OCI-LY7 (cell line): Measurements from ENCODE around the gene ZNF280D. TPM values are rescaled to one million over a fixed set of nuclear protein-coding genes. Genes with fewer than 3 reads are reported as not detected.

Source experiments
- BruUV-seq: library from RNA; stranded (reverse); fragments of 400-500 nt; replicated peaks from 2 replicates; lab custom pipeline; 2021; lab: Mats Ljungman, UMichigan
- CTCF ChIA-PET: fragments of 300-600 bp; sonication (Branson Sonifier 250); formaldehyde crosslinking; loops from one replicate; lab custom pipeline; 2022; ENCODE audit warnings: antibody characterized with exemption; ENCODE audit not compliant: unreplicated experiment; lab: Charles Lee
- POLR2A ChIA-PET: fragments of 300-600 bp; sonication (Branson Sonifier 250); formaldehyde crosslinking; loops from one replicate; lab custom pipeline; 2022; ENCODE audit warnings: antibody characterized with exemption; lab: Charles Lee
- DNase-seq: peaks from one replicate; pipeline ENCODE4 v3.0.0-alpha.2; 2015; ENCODE audit warnings: low spot score
- H2AFZ ChIP-seq: fragments of 200-600 bp; sonication (generic), shearing (Covaris generic); 2 replicates; pipeline ENCODE4 v1.6.1; 2014; ENCODE audit warnings: mild to moderate bottlenecking, antibody characterized with exemption, low read length, moderate library complexity
- H3K27ac ChIP-seq: fragments of 200-600 bp; sonication (generic); 2 replicates; pipeline ENCODE4 v1.5.1; 2014; ENCODE audit warnings: mixed run types, low read depth, mild to moderate bottlenecking, moderate library complexity, low read length, inconsistent platforms; ENCODE audit not compliant: poor library complexity, severe bottlenecking
- H3K36me3 ChIP-seq: fragments of 200-600 bp; sonication (generic); 2 replicates; pipeline ENCODE4 v1.6.1; 2014; ENCODE audit warnings: mild to moderate bottlenecking, antibody characterized with exemption, low read length, moderate library complexity, mixed read lengths; ENCODE audit not compliant: insufficient read depth
- H3K4me1 ChIP-seq: fragments of 200-600 bp; sonication (generic); 2 replicates; pipeline ENCODE4 v1.5.1; 2014; ENCODE audit warnings: mild to moderate bottlenecking, low read length; ENCODE audit not compliant: insufficient read depth, poor library complexity, severe bottlenecking
- H3K4me2 ChIP-seq: fragments of 200-600 bp; sonication (generic); 2 replicates; pipeline ENCODE4 v1.6.1; 2014; ENCODE audit warnings: mild to moderate bottlenecking, low read length
- H3K4me3 ChIP-seq: fragments of 200-600 bp; sonication (generic); 2 replicates; pipeline ENCODE4 v1.5.1; 2014; ENCODE audit warnings: mild to moderate bottlenecking, low read depth, low read length; ENCODE audit not compliant: poor library complexity, severe bottlenecking
- H3K79me2 ChIP-seq: fragments of 200-600 bp; sonication (generic); 2 replicates; pipeline ENCODE4 v1.6.1; 2016; ENCODE audit warnings: low read depth, mild to moderate bottlenecking, low read length, moderate library complexity, mixed read lengths; ENCODE audit not compliant: insufficient read depth
- H3K9me2 ChIP-seq: fragments of 200-600 bp; sonication (generic); 2 replicates; pipeline ENCODE4 v1.6.1; 2016; ENCODE audit warnings: mild to moderate bottlenecking, low read length, mixed read lengths; ENCODE audit not compliant: insufficient read depth
- H3K9me3 ChIP-seq: fragments of 200-600 bp; sonication (generic); 2 replicates; pipeline ENCODE4 v1.6.1; 2014; ENCODE audit warnings: mild to moderate bottlenecking, mixed run types, low read length, mixed read lengths
- H4K20me1 ChIP-seq: fragments of 200-600 bp; sonication (generic); 2 replicates; pipeline ENCODE4 v1.6.1; 2014; ENCODE audit warnings: mild to moderate bottlenecking, antibody characterized with exemption, low read length, moderate library complexity, mixed read lengths; ENCODE audit not compliant: insufficient read depth
- EZH2phosphoT487 ChIP-seq: fragments of 200-600 bp; sonication (generic); IDR thresholded peaks from 2 replicates; pipeline ENCODE4 v1.6.1; 2018; ENCODE audit warnings: low read depth, borderline replicate concordance, mild to moderate bottlenecking, mixed run types, antibody characterized with exemption, low read length, moderate library complexity, mixed read lengths
- intact Hi-C: fragments of 100-400 bp; cut with micrococcal nuclease; formaldehyde crosslinking; loops from one replicate; pipeline ENCODE4 v1.10.0; 2022; ENCODE audit not compliant: unreplicated experiment
- total RNA-seq, 2 experiments: library from RNA; depleted of rRNA in 1 of 2; stranded (reverse); fragments of >200 nt in 1 of 2; shearing (Covaris generic) in 1 of 2; gene quantifications; 2 replicates each; pipeline ENCODE4 v1.2.3, GENCODE V29; 2014 to 2022
- TF ChIP-seq, protein P1 (sequence below): fragments of 200-600 bp; sonication (generic); conservative IDR thresholded peaks from 2 replicates; pipeline ENCODE4 v1.5.1; 2014; ENCODE audit warnings: mild to moderate bottlenecking, antibody characterized with exemption, low read length, moderate library complexity, mixed read lengths

The ZNF280D gene
- total RNA-seq, 2 experiments from 2014 or later: 10.7 to 23.4 TPM

DNA sequence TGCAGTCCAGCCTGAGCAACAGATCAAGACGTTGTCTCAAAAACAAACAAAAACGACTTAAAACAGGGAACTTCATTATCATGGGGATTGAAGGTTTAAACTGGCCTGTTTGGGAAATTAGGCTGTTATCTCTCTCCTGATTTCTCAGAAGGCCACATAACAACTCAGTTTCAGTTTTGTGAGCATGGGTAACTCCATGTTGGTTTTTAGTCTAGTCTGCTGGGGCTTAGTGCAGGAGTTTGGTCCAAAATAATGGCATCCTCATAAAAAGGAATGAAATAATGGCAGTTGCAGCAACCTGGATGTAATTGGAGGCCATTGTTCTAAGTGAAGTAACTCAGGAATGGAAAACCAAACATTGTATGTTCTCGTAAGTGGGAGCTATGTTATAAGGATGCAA, 2.3 kb upstream of the ZNF280D start:
- ChIA-PET POLR2A (interaction anchor here (1.4 to 1.5 kb wide), 2 partner anchors 39 to 189 kb away, joined by 3 to 4 read pairs; no protein-coding TSS in a partner anchor), CTCF (no interaction called here)
- H3K9me2 ChIP-seq: no peaks in the 10 kb centered on the region
- TF ChIP-seq, protein P1, sequence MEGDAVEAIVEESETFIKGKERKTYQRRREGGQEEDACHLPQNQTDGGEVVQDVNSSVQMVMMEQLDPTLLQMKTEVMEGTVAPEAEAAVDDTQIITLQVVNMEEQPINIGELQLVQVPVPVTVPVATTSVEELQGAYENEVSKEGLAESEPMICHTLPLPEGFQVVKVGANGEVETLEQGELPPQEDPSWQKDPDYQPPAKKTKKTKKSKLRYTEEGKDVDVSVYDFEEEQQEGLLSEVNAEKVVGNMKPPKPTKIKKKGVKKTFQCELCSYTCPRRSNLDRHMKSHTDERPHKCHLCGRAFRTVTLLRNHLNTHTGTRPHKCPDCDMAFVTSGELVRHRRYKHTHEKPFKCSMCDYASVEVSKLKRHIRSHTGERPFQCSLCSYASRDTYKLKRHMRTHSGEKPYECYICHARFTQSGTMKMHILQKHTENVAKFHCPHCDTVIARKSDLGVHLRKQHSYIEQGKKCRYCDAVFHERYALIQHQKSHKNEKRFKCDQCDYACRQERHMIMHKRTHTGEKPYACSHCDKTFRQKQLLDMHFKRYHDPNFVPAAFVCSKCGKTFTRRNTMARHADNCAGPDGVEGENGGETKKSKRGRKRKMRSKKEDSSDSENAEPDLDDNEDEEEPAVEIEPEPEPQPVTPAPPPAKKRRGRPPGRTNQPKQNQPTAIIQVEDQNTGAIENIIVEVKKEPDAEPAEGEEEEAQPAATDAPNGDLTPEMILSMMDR: no peak
- no peak for TF ChIP-seq EZH2phosphoT487
- no TSS peak for BruUV-seq
- peaks cover 18% of the 10 kb centered on the region for H3K4me1 ChIP-seq
- no peak overlapping the region for H3K4me2 ChIP-seq
- no peak overlapping the region for H2AFZ ChIP-seq
- peaks cover 12% of the 10 kb centered on the region; the same call in 1 of the 2 replicates for H3K9me3 ChIP-seq
- intact Hi-C loops: no loop called here
- H3K27ac ChIP-seq: no peak overlapping the region
- no peak overlapping the region for H3K4me3 ChIP-seq
- H4K20me1 ChIP-seq: no peaks in the 10 kb centered on the region
- peaks cover 21% of the 10 kb centered on the region for H3K79me2 ChIP-seq
- no peaks in the 10 kb centered on the region; the same call in 1 of the 2 replicates for H3K36me3 ChIP-seq
- DNase-seq: no peak

DNA sequence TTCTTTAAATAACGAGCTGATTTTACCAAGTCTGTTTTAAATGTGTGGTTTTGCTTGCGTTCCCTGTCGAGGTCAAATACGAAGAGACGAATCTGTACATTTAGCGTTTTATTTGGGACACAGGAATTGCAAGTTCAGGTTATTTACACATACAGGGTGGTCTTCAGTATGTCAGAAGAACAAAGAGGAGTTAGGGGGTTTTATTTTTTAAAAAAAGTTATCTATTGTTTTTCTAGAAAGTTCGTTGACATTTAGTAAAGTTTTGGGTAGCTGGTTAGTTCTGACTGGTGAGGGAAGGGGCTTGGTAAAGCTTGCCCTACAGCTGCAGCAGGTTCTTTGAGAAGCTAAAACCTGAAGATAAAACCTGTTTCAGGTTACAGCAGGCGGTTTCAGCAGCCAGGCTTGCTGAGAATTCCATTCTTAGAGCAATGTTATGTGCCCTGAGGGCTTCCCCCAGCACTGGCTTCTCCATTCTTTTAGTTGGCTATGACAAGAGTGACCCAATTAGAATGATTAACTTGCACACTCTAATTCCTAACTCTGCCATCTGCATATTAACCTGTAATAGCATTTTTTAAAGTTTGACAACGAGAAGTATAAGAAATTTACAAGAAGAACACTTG, 815 bp upstream of the ZNF280D start:
- H3K79me2 ChIP-seq: peaks cover 36% of the 10 kb centered on the region
- H3K4me1 ChIP-seq: peaks cover 26% of the 10 kb centered on the region
- ChIA-PET CTCF (interaction anchor here (0.7 kb wide), 1 partner anchor 319 kb away, joined by 3 read pairs; no protein-coding TSS in a partner anchor), POLR2A (interaction anchor here (0.5 to 1.7 kb wide), 5 partner anchors 24 to 1389 kb away, joined by 3 to 5 read pairs (median 4); no protein-coding TSS in a partner anchor)
- no peak overlapping the region for H3K27ac ChIP-seq
- H3K9me2 ChIP-seq: no peaks in the 10 kb centered on the region
- H3K9me3 ChIP-seq: peaks cover 12% of the 10 kb centered on the region; the same call in 1 of the 2 replicates
- H4K20me1 ChIP-seq: no peaks in the 10 kb centered on the region
- intact Hi-C loops: no loop called here
- peaks cover 6% of the 10 kb centered on the region for H3K36me3 ChIP-seq
- no TSS peak for BruUV-seq
- H3K4me2 ChIP-seq: no peak overlapping the region
- H2AFZ ChIP-seq: peak overlapping the region; percentile 96; the same call in 1 of the 2 replicates
- DNase-seq: peak; percentile 41
- TF ChIP-seq, protein P1: no peak
- TF ChIP-seq EZH2phosphoT487: no peak
- H3K4me3 ChIP-seq: no peak overlapping the region

DNA sequence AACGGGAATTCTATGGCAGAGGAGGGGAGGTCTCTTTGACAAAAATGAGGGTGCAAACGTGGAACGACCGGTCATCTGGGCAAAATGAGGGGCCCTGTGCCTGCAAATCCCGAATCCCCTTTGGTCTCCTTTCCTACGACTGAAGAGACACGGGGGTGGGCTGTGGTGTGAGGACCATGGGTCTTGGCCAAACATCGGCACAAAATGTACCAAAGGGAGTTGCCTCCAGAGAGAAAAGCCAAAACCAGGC, 498 bp downstream of the ZNF280D start:
- Histone ChIP-seq H3K36me3 (peaks cover 9% of the 10 kb centered on the region), H3K79me2 (peaks cover 44% of the 10 kb centered on the region), H3K4me1 (peaks cover 26% of the 10 kb centered on the region), H3K4me3 (peak overlapping the region; percentile 74), H2AFZ (peak overlapping the region; percentile 96), H3K4me2 (peak overlapping the region; percentile 77), H3K9me3 (peaks cover 12% of the 10 kb centered on the region; the same call in 1 of the 2 replicates), H3K9me2 (no peaks in the 10 kb centered on the region), H4K20me1 (no peaks in the 10 kb centered on the region), H3K27ac (peak overlapping the region; percentile 60)
- POLR2A ChIA-PET: interaction anchor here (0.6 to 1.7 kb wide), 5 partner anchors 20 to 199 kb away, joined by 3 to 5 read pairs (median 4); no protein-coding TSS in a partner anchor
- intact Hi-C loops: loop anchor here (2.0 kb wide), 3 partner anchors 124 to 236 kb away; no protein-coding TSS in a partner anchor
- CTCF ChIA-PET: no interaction called here
- DNase-seq: no peak
- BruUV-seq: no TSS peak
- TF ChIP-seq EZH2phosphoT487: no peak
- TF ChIP-seq, protein P1: no peak
